ENCODE results near the gene LDB2. TPM values are rescaled to one million over a fixed set of nuclear protein-coding genes. Genes with fewer than 3 reads are reported as not detected.
"Not testable (repeated sequence)": the region's sequence is repeated elsewhere in the genome, so short reads cannot be mapped to it uniquely, and the experiment has no call there.

LDB2 gene
- 26.9 and 33.5 TPM in 2 replicates for total RNA-seq (2014; rRNA removed; shearing (Covaris generic))

DNA sequence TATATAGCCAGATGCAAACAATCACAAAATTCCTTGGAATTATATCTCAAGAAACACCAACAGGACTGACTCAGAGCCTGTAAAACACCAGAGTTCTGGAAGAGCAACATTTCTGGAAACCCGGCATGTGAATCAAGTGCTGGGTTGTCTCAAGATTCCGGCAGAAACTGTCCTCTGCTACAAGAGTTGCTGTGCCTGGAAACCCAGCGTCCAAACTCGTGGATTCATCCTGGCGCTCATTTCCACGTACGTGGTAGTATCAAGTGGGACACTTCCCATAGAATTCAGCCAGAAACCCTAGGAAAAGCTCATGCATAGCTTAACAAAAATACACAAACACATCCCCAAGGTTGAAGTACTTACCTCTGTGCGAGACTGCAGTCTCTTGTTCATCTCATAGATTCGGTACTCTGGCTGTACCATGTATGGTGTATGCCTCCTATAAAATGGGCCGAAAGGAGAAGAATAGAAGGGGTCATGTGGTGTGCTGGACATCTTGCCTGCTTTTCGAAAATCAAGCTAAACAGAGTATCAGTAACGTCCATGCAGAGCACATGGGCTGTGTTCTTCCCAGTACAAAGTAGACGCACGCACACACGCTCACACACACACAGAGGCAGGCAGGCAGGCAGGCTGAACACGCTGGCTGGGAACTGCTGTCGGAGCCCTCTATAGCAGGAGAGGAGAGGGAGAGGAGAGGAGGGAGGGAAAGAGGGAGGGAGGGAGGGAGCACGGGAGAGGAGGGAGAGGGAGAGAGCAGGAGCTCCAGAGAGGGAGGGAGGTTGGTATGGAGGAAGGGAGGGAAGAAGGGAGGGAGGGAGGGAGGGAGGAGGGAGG, at the start of gene LDB2:
Gene LDB2, minus strand, starts transcription at position 655 of the 837 bp plus-strand sequence.
- peak; percentile 87 for DNase-seq (ENCODE audit: low read depth)

DNA sequence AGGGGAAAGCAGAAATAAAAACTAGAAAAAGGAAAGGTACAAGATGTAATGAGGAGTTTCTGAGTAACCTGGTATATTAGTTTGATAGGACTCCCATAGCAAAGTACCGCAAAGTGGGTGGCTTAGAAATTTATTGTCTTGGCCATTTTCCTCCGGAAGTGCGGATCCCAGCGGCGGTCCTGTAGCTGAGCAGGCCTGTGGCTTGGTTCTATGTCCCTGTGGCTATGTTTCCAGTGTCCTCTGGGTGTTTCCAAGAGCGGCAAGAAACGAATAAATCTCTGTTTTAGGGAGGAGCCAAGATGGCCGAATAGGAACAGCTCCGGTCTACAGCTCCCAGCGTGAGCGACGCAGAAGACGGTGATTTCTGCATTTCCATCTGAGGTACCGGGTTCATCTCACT, 44.0 kb upstream of the LDB2 start:
- no peak for DNase-seq (ENCODE audit: low read depth)

DNA sequence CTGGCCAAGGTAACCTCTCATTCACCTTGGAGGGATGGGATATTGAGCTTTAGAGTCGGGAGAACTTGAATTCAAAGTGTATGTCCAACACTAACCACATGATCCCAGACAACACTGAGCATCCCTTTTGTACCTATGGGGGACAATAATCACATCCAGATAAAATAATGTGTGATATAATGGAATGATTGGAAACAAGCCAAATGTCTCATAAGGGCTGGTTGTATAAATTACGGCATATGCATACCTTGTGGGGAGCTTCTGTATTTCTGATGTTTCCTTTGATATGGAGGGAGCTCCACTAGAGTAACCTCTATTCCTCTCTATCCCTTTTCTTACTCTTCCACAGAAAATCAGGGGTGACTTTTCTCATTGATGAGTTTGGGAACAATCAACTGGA, 40.7 kb upstream of the LDB2 start:
- no peak for DNase-seq (ENCODE audit: low read depth)

DNA sequence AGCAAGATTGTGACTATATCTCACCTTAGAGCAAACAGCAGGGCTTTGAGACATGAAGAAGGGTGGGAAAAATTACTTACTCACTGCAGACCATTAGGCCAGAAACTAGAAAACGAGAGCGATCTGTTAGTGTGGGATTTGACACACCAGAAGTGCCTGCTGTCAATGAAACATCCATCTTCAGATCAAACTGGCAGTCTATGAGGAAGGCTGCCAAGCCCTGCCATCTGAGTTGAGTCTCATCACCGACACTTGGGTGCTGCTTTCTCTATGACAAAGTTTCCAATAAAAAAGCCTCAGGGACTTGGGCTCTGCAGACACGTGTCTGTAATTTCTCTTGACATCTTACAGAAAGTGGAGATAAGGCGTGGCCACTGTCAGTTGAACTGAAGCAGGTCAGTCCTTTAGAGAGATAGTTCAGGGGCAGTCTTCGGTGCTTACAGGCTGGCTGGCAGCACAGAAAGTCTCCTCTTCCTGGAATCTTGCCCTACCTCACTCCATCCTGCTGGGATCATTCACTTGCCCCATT, 40.1 kb upstream of the LDB2 start:
- no peak for DNase-seq (ENCODE audit: low read depth)

DNA sequence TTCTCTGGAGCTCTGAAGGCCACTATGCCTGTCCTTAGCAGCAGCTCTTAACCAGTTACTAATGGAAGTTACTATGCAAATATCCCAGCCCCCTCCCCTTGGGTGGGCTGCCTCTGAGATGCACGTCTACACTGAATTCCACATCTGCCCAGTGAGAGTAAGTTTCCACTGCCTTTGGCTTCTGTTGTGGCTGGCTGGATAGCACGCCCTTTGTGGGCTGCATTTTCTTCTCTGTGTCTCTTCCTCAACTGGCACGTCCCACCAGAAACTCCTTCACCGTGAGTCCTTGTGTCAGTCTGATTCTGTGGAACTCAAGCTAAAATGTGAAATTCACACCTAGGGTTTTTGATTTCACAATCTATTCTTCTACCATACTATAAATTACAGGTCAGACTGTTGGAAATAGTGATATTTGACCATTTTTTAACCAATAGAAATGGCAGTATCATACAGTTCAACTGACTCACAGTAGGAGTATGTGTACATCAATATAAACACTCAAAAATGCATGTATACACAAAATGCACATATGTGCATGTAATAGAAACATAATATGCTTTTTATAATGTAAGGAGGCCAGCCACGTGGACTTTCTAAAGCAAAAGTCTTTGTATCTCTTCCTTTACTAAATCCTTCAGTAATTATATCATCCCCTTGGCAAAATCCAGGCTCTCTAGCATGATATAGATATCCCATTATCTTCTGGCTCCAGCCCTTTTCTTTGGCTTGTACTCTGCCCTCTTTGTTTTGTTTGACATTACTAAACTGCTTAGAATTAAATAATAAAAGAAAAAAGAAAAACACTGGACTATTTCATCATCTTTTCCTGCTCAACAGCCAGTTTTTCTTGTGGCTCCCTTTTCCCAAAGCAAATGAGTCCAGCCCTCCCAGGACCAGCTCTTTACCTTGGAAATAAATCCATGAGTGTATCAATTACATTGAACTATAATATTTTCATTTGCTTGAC, 33.2 kb upstream of the LDB2 start:
- no peak for DNase-seq (ENCODE audit: low read depth)

DNA sequence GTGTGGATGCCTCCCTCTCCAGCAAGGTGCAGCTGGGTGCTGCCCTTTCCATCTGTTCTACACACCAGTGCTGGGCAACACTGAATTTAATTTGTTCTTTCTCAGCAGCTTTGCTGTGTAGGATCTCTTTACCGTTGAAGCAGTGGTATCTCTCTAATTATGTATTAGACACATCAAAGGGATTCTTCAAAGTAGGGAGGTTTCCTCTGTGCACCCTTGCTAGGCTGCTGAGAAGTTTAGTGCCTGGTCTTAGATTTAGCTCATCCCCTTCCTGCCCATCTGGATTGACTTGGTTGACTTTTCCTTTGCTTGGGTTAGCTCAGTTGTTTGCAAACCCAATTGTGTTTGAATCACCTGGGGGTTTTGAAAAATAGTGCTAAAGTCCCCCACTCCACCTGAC, 27.8 kb upstream of the LDB2 start:
- no peak for DNase-seq (ENCODE audit: low read depth)

DNA sequence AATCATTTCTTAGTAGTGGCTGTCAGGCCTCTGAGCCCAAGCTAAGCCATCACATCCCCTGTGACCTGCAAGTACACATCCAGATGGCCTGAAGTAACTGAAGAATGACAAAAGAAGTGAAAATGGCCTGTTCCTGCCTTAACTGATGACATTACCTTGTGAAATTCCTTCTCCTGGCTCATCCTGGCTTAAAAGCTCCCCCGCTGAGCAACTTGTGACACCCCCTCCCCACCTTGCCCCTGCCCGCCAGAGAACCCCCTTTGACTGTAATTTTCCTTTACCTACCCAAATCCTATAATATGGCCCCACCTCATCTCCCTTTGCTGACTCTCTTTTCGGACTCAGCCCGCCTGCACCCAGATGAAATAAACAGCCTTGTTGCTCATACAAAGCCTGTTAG, 20.3 kb upstream of the LDB2 start:
- DNase-seq (ENCODE audit: low read depth), result not testable (repeated sequence)

DNA sequence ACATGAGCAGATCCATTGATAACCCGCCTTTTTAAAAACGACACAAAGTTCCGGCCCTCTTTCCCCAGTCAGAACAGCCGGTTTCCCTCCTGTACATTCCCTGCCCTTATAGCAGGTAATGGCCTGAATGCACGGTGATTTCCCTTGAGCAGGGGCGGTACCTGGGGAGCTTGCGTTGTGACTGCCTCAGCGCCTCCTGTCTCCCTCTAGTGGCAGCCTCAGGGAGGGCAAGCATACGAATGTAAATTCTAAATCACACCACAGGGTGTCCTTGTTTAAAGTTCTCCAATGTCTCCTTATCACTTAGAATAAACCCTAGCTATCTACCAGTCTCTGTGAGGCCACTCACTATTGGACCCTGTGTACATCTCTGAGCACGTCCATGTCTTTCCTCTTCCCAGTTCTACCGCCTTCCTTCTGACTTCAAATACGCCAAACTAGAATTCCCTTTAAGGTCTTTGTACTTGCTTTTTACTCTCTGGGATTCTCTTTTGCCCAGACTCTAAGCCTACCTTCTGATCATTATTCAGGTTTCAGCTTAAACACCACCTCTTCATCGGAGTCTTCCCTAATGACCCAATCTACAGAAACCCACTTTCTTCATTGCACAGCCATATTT, 18.4 kb upstream of the LDB2 start:
- DNase-seq (ENCODE audit: low read depth), result peak; percentile 64

DNA sequence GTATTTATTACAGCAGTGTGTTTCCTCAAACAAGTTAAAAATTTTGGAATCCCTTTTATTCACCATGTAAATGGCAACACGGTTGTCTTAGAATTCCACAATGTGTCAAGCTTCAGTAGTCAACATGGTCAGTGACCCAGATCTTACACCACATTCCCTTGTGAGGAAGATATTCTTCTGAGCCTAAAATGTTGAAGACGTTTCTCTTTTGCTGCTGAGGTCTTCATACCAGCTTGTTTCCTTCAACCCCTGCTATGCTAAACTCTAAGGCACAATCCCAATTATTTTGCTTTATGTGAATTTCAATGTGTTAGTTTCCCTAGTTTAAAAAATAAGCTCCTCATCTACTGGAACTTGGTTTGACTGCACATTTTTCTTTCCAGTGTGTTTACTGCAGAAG, 17.6 kb upstream of the LDB2 start:
- DNase-seq (ENCODE audit: low read depth), result no peak

DNA sequence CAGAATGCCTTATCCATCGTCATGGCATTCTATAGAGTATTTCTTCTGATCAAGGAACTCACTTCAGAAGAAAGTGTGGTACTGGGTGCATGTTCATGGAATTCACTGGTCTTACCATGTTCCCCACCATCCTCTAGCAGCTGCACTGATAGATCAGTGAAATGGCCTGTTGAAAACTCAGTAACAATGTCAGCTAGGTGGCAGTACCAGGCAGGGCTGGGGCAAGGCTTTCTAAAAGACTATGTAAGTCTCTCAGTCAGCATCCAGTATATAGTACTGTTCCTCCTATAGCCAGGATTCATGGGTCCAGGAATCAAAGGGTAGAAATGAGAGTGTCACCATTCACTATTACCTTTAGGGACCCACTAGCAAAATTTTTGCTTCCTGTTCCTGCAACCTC, 15.8 kb upstream of the LDB2 start:
- peak; percentile 52 for DNase-seq (ENCODE audit: low read depth)

DNA sequence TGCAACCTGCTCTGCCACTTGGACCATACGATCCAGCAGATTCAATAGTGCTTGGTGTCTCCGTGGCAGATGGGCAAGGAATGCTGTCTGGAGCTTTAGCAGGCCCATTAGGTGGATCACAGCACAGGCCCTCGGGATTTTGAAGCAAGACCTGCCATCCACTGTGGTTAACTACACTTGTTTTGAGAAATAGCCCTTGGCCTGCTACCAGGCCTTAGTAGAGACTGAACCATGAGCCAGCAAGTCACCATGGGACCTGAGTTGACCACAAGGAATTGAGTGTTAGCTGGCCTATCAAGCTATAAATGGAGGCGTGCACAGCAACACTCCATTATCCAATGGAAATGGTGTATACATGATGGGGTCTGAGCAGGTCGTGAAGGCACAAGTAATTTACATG, 14.5 kb upstream of the LDB2 start:
- DNase-seq (ENCODE audit: low read depth), result peak; percentile 60

DNA sequence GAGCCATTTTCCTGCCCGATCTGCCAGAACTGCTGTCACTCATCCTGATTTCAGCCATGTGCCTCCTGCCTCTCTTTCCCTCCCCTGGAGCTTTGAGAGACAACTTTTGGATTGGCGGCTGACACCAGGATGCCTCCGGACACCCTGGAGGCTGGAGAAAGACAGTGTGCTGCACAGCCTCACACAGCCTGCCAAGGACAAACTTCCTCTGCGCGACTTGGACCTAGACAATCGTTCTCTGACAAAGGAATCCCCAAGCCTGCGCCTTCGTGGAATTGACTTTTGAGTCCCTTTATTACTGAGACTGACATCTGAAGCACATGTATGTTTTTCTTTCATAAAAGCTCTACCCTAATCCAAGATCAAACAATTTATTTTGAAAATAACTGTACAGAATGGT, 10.8 kb upstream of the LDB2 start:
- no peak for DNase-seq (ENCODE audit: low read depth)

DNA sequence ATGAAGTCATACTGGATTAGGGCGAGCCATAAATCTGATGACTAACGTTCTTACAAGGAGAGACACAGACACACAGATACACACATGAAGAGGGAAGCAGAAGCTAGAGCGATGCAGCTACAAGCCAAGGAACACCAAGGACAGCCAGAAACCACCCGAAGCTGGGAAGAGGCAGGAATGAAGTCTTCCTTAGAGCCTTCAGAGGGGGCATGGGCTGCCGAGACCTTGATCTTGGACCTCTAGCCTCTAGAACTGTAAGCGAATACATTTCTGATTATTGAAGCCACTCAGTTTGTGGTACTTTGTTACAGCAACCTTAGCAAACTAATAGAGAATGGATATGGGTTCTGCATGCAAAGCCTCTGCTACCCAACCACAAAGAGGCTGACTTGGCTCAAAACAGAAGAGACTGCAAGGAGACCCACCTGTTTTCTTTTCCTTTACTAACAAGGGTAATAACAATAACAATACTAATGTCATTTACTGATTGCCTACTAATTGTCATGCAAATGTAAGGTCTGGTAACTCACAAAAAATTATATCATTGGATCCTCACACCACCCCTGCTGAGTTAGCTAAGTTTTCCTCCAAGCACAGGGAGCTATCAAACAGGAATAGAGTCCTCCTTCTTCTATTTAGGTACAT, 10.1 kb upstream of the LDB2 start:
- peak; percentile 48 for DNase-seq (ENCODE audit: low read depth)

DNA sequence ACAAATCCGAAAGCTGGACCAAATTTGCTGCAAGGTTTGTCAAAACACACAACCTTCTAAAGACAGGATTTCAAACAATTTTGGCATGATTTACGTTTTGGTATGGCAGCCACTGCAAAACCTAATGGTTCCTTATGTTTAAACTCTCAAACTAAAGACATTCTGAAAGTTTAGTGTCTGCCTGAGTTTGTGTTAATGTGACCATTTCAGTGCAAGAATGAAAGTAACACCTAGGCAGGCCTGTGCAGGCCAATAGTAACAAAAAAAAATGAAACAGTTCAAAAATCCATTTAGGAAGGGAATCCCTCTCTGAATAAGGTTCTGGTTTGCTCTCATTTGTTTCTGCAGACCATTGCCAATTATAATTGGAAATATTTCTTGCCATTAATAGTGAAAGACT, 1.9 kb upstream of the LDB2 start:
- no peak for DNase-seq (ENCODE audit: low read depth)

DNA sequence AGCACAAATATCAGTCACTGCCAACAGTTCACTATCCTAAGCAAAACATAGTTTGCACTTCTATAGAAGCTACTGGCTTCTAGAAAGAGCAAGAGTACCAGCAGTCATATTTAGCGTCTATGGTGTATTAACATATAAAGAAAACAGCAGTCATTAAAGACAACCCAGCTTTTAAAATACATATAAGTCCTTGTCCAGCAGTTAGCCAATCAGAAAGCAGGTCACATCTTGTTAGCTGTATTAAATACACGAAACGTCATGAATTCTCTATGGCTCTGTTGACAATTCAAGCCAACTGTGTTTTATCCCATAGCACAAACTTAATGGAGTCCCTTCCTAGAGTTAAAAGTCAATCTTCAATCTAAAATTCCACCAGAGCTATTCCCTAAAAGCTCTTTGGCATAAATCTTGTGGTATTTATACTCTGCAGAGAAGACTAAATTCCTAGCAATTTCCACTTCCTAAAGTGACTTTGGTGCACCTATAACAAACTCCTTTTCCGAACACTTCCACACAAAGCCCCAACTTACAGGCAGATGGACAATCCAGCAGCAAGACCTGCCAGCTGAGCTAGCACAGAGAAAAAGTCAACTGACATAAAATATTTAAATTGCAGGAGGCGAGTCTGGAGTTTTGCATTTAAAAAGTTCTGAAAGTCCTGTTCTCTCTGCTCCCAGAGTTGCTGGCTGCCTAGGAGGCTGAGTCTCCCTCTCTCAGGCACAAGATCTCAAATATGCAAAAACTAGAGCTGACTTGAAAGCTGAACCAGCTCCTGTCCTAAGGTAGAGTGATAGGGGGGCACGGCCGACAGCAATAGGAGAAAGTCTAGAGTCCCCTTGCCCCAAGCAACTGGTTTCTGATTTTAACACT, 1.3 kb downstream of the LDB2 start:
- DNase-seq (ENCODE audit: low read depth), result peak; percentile 60

DNA sequence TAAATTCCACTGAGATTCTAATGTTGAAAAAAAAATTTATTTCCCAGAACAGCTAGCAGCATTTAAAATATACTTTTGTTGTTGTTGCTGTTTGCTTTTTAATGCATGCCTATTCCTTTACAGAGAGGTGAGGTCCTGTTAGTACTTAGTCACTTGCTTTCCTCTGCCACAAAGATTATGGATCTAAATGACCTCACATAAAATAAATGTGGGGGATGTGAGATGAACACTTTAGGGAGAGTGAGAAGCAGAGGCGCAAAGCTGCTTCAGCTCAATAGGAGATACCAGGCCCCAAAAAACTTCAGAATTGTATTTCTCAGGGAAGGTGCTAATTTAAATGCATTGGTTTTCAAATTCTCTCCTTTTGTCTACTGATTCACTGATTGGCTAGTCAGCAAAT, 4.0 kb downstream of the LDB2 start:
- peak; percentile 64 for DNase-seq (ENCODE audit: low read depth)

DNA sequence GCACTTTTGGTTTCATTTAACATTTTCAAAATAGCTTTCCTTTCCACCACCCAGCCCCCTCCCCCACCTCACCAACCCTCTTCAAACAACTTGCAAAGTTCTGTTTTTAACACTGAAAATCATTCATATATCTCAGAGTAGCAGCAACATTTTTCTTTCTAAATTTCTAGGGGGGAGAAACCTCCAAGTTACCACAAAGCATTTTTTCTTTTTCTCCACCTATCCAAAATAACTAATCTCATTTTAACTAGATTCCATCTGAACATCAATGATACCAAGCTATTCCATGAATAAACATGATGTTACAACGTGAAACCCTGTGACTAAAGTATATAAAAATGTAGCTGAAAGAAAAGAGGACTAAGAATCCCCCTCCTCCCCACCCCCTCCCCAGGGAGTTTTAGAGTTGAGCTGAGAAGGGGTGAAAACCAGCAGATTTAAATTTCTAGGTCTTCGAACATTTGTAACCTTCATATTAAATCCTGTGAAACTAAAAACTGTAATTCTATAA, 5.2 kb downstream of the LDB2 start:
- DNase-seq (ENCODE audit: low read depth), result peak; percentile 42

DNA sequence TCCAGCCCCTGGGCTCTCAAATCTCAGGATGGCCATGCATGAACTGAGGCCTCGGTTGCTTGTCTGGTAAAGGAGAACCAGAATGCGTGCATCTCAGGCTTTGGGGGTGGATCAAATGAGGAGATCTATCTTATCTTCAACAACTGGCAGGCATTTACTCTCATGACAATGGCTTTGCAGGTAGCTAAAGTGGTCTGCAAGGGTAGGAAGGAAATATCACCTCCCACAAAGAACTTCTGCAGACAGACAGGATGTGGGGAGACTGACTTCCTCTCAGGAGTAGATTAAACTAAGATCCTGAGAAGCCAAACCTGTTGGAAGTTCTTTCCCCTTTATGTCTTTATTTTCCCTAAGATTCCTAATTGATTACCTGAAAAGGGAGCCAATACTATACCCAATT, 7.8 kb downstream of the LDB2 start:
- DNase-seq (ENCODE audit: low read depth), result no peak

DNA sequence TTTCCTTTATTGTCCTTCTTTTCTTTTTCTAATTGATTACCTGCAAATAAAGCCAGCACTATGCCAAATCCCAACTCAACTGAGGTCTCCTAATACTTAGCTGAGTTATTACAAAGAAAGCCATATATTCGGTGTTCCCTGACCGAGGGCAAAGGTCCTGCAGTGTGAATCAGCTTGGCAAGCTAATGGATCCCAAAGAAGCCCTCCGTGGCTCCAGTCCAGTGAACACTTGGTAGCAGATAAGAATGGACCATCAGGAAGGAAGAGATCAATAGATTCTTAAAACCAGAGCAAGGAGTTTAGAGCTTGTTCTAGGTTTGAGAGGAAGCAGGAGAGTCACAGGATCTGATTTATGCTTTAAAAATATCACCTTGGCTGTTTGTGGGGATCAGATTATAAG, 8.5 kb downstream of the LDB2 start:
- no peak for DNase-seq (ENCODE audit: low read depth)

DNA sequence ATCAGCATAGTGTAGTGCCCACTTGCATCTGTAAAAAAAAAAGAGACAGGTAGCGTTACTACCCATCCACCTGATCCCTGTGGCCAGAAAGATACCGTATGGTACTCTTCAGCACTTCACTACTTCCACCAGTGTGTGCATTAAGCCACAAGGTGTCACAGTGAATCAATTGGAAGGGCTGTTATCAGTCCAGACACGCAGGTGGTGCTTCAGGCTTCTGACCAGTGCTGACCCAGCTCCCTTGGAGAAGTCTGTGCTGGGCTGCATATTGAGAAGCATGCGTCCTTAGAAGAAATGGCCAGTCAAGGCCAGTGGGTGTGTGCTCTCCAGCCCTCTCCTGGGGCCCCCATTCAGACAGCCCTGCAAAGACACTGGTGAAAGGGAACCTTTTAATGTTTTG, 10.6 kb downstream of the LDB2 start:
- DNase-seq (ENCODE audit: low read depth), result no peak

Data from M059J (cell line).